Measurements from ENCODE around the gene BLNK. TPM values are rescaled to one million over a fixed set of nuclear protein-coding genes. Genes with fewer than 3 reads are reported as not detected.

The BLNK gene
- total and polyA plus RNA-seq, 9 donors, result 0.65 to 6.0 (median 2.2) TPM

- no peak overlapping the region for H3K27ac ChIP-seq
- no peak for TF ChIP-seq EP300 (IDR thresholded peaks at IDR 0.05)
- no peak for TF ChIP-seq POLR2A (IDR thresholded peaks at IDR 0.05)
- TF ChIP-seq CTCF (IDR thresholded peaks at IDR 0.05), result no peak
- 84 to 88% (median 86%) methylated on average over 19 of the region's 19 CpGs for WGBS, 3 donors
These were observed 44.2 kb downstream of the BLNK start for GRCh38 chr10:96227206-96227605.

GRCh38 chr10:96225119-96225518 is 46.2 kb downstream of the BLNK start:
- H3K36me3 ChIP-seq, result no peaks in the 10 kb centered on the region
- intact Hi-C loops (cut with DNase I), result no loop called here
- no peaks in the 10 kb centered on the region for H3K4me1 ChIP-seq (ENCODE audit: insufficient read depth)

More at GRCh38 chr10:96227206-96227605, 44.2 kb downstream of the BLNK start:
- no peak for DNase-seq
- no peak overlapping the region for H3K4me3 ChIP-seq
- no peaks in the 10 kb centered on the region for H3K27me3 ChIP-seq
- H3K9me3 ChIP-seq, result no peaks in the 10 kb centered on the region
- H3K36me3 ChIP-seq, result no peaks in the 10 kb centered on the region
- no peaks in the 10 kb centered on the region for H3K4me1 ChIP-seq (ENCODE audit: insufficient read depth)
- intact Hi-C loops (cut with DNase I), result no loop called here

GRCh38 chr10:96222908-96223307 is 48.5 kb downstream of the BLNK start:
- no peak for DNase-seq
- H3K27me3 ChIP-seq, result no peaks in the 10 kb centered on the region
- 83 to 85% (median 84%) methylated on average over 10 of the region's 10 CpGs for whole genome bisulfite sequencing, 3 donors
- H3K27ac ChIP-seq, result no peak overlapping the region
- H3K9me3 ChIP-seq, result no peaks in the 10 kb centered on the region
- intact Hi-C loops (cut with DNase I), result no loop called here
- H3K4me1 ChIP-seq (ENCODE audit: insufficient read depth), result no peaks in the 10 kb centered on the region
- no peaks in the 10 kb centered on the region for H3K36me3 ChIP-seq
- TF ChIP-seq CTCF (IDR thresholded peaks at IDR 0.05) (no peak), EP300 (IDR thresholded peaks at IDR 0.05) (no peak), POLR2A (IDR thresholded peaks at IDR 0.05) (no peak)
- no peak overlapping the region for H3K4me3 ChIP-seq

More at GRCh38 chr10:96225119-96225518, 46.2 kb downstream of the BLNK start:
- Histone ChIP-seq H3K4me3 (no peak overlapping the region), H3K9me3 (no peaks in the 10 kb centered on the region), H3K27ac (no peak overlapping the region), H3K27me3 (no peaks in the 10 kb centered on the region)
- no peak for DNase-seq
- TF ChIP-seq EP300 (IDR thresholded peaks at IDR 0.05), result no peak
- no peak for TF ChIP-seq POLR2A (IDR thresholded peaks at IDR 0.05)
- no peak for TF ChIP-seq CTCF (IDR thresholded peaks at IDR 0.05)
- 90 to 91% (median 90%) methylated on average over 6 of the region's 6 CpGs for WGBS, 3 donors

GRCh38 chr10:96222441-96222840 is 48.9 kb downstream of the BLNK start:
- H3K4me3 ChIP-seq, result no peak overlapping the region
- H3K27ac ChIP-seq, result no peak overlapping the region
- no peak for DNase-seq
- H3K9me3 ChIP-seq, result no peaks in the 10 kb centered on the region
- TF ChIP-seq EP300 (IDR thresholded peaks at IDR 0.05), result no peak
- no peak for TF ChIP-seq POLR2A (IDR thresholded peaks at IDR 0.05)
- no peak for TF ChIP-seq CTCF (IDR thresholded peaks at IDR 0.05)
- H3K27me3 ChIP-seq, result no peaks in the 10 kb centered on the region
- WGBS, 3 donors, result 35 to 47% (median 43%) methylated on average over 3 of the region's 3 CpGs
- no peaks in the 10 kb centered on the region for H3K36me3 ChIP-seq
- intact Hi-C loops (cut with DNase I), result no loop called here
- no peaks in the 10 kb centered on the region for H3K4me1 ChIP-seq (ENCODE audit: insufficient read depth)
